Neural cell (in vitro differentiated cells): ENCODE results near the gene SVOPL.

Source experiments
- EP300 ChIP-seq: fragments of 450-650 bp; conservative IDR thresholded peaks from 2 replicates; pipeline ENCODE4 v1.6.1; 2014; ENCODE audit warnings: antibody characterized with exemption, mild to moderate bottlenecking, moderate library complexity; ENCODE audit not compliant: poor library complexity, severe bottlenecking
- EZH2 ChIP-seq: fragments of 200-600, 300-800 bp; shearing (Covaris generic), sonication (generic); IDR thresholded peaks from 2 replicates; pipeline ENCODE4 v1.6.1; 2014; ENCODE audit warnings: antibody characterized with exemption, low read length, borderline replicate concordance, mild to moderate bottlenecking; ENCODE audit not compliant: insufficient read depth, poor library complexity, severe bottlenecking
- MXI1 ChIP-seq: fragments of 450-650 bp; conservative IDR thresholded peaks from 2 replicates; pipeline ENCODE4 v1.6.1; 2014; ENCODE audit warnings: antibody characterized with exemption, mild to moderate bottlenecking; ENCODE audit not compliant: poor library complexity, severe bottlenecking
- POLR2AphosphoS5 ChIP-seq: IDR thresholded peaks from 2 replicates; pipeline ENCODE4 v1.6.1; 2012
- REST ChIP-seq: IDR thresholded peaks from 2 replicates; pipeline ENCODE4 v1.6.1; 2012; ENCODE audit warnings: borderline replicate concordance
- SMC3 ChIP-seq: fragments of 450-650 bp; conservative IDR thresholded peaks from 2 replicates; pipeline ENCODE4 v1.6.1; 2014; ENCODE audit warnings: antibody characterized with exemption, mild to moderate bottlenecking, moderate library complexity; ENCODE audit not compliant: poor library complexity
- TAF1 ChIP-seq: IDR thresholded peaks from 2 replicates; pipeline ENCODE4 v1.6.1; 2012; ENCODE audit warnings: low read depth
- TF ChIP-seq, protein P1 (sequence below): fragments of 450-650 bp; IDR thresholded peaks from 2 replicates; pipeline ENCODE4 v1.5.1; 2014; ENCODE audit warnings: antibody characterized with exemption, mild to moderate bottlenecking, moderate library complexity; ENCODE audit not compliant: poor library complexity, severe bottlenecking

DNA sequence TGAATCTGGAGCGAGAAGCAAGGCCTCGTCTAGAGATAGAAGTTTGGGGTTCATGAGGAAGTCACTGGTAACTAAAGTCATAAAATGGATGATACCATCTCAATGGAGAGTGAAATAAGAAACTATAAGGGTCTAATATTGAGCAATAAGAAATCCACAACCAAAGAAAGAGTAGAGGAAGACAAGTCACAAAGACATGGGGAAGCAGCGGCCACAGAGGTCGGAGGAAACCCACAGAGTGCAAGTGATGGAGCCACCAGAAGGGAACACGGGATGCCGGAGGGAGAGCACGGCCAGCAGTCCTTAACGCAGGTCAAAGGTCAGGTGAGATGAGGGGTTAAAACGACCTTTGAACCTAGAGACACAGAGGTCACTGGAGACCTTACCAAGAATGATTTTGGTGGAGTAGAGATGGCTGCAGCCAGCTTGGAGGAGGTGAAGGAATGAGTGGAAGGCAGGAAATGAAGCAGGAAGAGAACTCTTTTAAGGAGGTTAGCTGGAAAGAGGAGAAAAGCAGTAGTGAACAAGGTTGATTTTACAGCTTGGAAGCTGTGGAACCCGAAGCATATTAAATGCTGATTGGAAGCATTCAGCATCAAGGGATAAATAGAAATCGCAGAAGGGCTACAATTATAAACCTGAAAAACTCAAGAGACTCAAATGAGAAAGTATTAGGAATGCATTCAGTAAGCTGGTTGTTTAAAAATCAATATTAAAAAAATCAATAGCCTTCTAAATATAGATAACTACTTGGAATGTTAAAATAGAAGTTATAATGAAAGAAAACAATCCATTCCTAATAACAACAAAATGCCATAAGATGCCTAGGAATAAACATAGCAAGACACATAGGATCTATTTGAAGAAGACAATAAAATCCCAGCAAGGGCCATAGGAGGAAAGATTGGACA, 93.7 kb downstream of the SVOPL start:
- TF ChIP-seq, protein P1, sequence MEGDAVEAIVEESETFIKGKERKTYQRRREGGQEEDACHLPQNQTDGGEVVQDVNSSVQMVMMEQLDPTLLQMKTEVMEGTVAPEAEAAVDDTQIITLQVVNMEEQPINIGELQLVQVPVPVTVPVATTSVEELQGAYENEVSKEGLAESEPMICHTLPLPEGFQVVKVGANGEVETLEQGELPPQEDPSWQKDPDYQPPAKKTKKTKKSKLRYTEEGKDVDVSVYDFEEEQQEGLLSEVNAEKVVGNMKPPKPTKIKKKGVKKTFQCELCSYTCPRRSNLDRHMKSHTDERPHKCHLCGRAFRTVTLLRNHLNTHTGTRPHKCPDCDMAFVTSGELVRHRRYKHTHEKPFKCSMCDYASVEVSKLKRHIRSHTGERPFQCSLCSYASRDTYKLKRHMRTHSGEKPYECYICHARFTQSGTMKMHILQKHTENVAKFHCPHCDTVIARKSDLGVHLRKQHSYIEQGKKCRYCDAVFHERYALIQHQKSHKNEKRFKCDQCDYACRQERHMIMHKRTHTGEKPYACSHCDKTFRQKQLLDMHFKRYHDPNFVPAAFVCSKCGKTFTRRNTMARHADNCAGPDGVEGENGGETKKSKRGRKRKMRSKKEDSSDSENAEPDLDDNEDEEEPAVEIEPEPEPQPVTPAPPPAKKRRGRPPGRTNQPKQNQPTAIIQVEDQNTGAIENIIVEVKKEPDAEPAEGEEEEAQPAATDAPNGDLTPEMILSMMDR: no peak
- TF ChIP-seq TAF1: no peak
- TF ChIP-seq EP300: no peak
- no peak for TF ChIP-seq SMC3
- no peak for TF ChIP-seq EZH2
- TF ChIP-seq POLR2AphosphoS5: no peak
- TF ChIP-seq MXI1: no peak
- no peak for TF ChIP-seq REST
